Panc1 (cell line): ENCODE data around the gene CNKSR2.
"Not testable (repeated sequence)": the region's sequence is repeated elsewhere in the genome, so short reads cannot be mapped to it uniquely, and the experiment has no call there.

Experiments used
- CTCF ChIP-seq: fragments of 450-650 bp; IDR thresholded peaks from 2 replicates; pipeline ENCODE4 v1.5.1; 2017; ENCODE audit warnings: mild to moderate bottlenecking
- POLR2AphosphoS5 ChIP-seq: IDR thresholded peaks from 2 replicates; pipeline ENCODE4 v1.6.1; 2012; ENCODE audit warnings: mild to moderate bottlenecking, low read depth, low read length, moderate library complexity
- SIN3A ChIP-seq: IDR thresholded peaks from 2 replicates; pipeline ENCODE4 v1.6.1; 2012; ENCODE audit warnings: low read depth, mild to moderate bottlenecking, low read length, moderate library complexity, borderline replicate concordance; ENCODE audit not compliant: insufficient read depth
- TCF7L2 ChIP-seq: IDR thresholded peaks from 2 replicates; pipeline ENCODE4 v1.6.1; 2011; ENCODE audit warnings: mild to moderate bottlenecking, low read depth, low read length, inconsistent platforms
- TF ChIP-seq, protein P1 (sequence below), 2 experiments: IDR thresholded peaks; 2 replicates each; pipeline ENCODE4 v1.6.1; 2011 to 2012; ENCODE audit warnings: low read depth in 2 of 2, control low read depth in 1 of 2, low read length in 1 of 2, mild to moderate bottlenecking in 1 of 2, moderate library complexity in 1 of 2; ENCODE audit not compliant: insufficient read depth in 1 of 2

DNA sequence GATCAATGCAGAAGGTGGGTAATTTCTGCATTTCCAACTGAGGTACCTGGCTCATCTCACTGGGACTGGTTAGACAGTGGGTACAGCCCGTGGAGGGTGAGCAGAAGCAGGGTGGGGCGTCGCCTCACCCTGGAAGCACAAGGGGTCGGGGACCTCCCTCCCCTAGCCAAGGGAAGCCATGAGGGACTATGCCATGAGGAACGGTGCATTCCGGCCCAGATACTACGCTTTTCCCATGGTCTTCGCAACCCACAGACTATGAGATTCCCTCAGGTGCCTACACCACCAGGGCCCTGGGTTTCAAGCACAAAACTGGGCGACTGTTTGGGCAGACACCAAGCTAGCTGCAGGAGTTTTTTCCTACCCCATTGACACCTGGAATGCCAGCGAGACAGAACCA lies 170.4 kb downstream of the CNKSR2 start:
- TF ChIP-seq CTCF, SIN3A, POLR2AphosphoS5, TCF7L2: not testable (repeated sequence)
- TF ChIP-seq, protein P1, sequence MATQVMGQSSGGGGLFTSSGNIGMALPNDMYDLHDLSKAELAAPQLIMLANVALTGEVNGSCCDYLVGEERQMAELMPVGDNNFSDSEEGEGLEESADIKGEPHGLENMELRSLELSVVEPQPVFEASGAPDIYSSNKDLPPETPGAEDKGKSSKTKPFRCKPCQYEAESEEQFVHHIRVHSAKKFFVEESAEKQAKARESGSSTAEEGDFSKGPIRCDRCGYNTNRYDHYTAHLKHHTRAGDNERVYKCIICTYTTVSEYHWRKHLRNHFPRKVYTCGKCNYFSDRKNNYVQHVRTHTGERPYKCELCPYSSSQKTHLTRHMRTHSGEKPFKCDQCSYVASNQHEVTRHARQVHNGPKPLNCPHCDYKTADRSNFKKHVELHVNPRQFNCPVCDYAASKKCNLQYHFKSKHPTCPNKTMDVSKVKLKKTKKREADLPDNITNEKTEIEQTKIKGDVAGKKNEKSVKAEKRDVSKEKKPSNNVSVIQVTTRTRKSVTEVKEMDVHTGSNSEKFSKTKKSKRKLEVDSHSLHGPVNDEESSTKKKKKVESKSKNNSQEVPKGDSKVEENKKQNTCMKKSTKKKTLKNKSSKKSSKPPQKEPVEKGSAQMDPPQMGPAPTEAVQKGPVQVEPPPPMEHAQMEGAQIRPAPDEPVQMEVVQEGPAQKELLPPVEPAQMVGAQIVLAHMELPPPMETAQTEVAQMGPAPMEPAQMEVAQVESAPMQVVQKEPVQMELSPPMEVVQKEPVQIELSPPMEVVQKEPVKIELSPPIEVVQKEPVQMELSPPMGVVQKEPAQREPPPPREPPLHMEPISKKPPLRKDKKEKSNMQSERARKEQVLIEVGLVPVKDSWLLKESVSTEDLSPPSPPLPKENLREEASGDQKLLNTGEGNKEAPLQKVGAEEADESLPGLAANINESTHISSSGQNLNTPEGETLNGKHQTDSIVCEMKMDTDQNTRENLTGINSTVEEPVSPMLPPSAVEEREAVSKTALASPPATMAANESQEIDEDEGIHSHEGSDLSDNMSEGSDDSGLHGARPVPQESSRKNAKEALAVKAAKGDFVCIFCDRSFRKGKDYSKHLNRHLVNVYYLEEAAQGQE (IDR thresholded peaks at IDR 0.05; ENCODE audit: insufficient read depth in 1 of 2, low read depth in 2 of 2, low read length in 1 of 2) = not testable (repeated sequence)
